ENCODE measurements around the gene RPGRIP1.

DNA sequence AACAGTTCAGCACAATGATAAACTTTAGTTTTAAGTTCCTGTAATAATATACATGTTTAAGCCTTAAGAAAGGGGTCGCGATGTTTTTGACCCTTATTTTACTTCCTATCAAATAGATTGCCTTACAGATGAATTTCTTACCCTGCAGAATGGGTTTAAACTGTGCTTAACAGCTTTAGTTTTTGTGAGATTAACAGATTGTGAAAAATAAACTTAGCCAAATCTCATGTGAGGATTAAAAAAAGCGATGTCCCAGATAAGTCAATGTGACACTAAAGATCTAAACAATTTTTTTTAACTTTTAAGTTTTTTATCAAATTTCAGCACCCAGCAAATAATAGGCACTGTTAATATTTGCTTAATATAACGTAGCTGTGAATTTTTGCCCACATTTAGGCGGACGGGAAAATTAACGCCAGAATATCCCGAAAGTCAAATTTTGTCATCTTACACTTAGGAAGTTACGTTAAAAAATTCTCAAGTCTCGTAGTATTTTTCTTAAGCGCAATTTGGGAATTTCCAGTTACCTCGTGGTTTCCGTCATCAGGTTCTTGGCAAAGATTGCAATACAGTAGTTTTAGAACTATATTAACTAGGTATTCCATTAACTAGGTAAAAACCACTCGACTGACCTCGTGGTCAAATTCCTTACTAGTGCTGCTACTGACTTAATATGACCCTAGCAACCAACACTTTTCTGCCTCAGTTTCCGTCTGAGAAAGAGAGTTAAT lies 11.8 kb upstream of the RPGRIP1 start:
- no peak for TF ChIP-seq RAD21 (conservative IDR thresholded peaks at IDR 0.05)
- TF ChIP-seq, protein P1, sequence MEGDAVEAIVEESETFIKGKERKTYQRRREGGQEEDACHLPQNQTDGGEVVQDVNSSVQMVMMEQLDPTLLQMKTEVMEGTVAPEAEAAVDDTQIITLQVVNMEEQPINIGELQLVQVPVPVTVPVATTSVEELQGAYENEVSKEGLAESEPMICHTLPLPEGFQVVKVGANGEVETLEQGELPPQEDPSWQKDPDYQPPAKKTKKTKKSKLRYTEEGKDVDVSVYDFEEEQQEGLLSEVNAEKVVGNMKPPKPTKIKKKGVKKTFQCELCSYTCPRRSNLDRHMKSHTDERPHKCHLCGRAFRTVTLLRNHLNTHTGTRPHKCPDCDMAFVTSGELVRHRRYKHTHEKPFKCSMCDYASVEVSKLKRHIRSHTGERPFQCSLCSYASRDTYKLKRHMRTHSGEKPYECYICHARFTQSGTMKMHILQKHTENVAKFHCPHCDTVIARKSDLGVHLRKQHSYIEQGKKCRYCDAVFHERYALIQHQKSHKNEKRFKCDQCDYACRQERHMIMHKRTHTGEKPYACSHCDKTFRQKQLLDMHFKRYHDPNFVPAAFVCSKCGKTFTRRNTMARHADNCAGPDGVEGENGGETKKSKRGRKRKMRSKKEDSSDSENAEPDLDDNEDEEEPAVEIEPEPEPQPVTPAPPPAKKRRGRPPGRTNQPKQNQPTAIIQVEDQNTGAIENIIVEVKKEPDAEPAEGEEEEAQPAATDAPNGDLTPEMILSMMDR (IDR thresholded peaks at IDR 0.05; ENCODE audit: poor library complexity, severe bottlenecking), result no peak
- no peak for TF ChIP-seq MXI1 (conservative IDR thresholded peaks at IDR 0.05; ENCODE audit: poor library complexity, severe bottlenecking)
- TF ChIP-seq EZH2 (IDR thresholded peaks at IDR 0.05; ENCODE audit: borderline replicate concordance, insufficient read depth, low read length, poor library complexity, severe bottlenecking), result no peak
- TF ChIP-seq POLR2AphosphoS5 (IDR thresholded peaks at IDR 0.05), result no peak
- TF ChIP-seq, protein P2, sequence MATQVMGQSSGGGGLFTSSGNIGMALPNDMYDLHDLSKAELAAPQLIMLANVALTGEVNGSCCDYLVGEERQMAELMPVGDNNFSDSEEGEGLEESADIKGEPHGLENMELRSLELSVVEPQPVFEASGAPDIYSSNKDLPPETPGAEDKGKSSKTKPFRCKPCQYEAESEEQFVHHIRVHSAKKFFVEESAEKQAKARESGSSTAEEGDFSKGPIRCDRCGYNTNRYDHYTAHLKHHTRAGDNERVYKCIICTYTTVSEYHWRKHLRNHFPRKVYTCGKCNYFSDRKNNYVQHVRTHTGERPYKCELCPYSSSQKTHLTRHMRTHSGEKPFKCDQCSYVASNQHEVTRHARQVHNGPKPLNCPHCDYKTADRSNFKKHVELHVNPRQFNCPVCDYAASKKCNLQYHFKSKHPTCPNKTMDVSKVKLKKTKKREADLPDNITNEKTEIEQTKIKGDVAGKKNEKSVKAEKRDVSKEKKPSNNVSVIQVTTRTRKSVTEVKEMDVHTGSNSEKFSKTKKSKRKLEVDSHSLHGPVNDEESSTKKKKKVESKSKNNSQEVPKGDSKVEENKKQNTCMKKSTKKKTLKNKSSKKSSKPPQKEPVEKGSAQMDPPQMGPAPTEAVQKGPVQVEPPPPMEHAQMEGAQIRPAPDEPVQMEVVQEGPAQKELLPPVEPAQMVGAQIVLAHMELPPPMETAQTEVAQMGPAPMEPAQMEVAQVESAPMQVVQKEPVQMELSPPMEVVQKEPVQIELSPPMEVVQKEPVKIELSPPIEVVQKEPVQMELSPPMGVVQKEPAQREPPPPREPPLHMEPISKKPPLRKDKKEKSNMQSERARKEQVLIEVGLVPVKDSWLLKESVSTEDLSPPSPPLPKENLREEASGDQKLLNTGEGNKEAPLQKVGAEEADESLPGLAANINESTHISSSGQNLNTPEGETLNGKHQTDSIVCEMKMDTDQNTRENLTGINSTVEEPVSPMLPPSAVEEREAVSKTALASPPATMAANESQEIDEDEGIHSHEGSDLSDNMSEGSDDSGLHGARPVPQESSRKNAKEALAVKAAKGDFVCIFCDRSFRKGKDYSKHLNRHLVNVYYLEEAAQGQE (IDR thresholded peaks at IDR 0.05; ENCODE audit: borderline replicate concordance), result no peak
- TF ChIP-seq TAF1 (IDR thresholded peaks at IDR 0.05; ENCODE audit: low read depth), result no peak
- no peak for TF ChIP-seq EP300 (conservative IDR thresholded peaks at IDR 0.05; ENCODE audit: poor library complexity, severe bottlenecking)

All from neural cell (in vitro differentiated cells).